ENCODE measurements around the gene SF1. TPM values are rescaled to one million over a fixed set of nuclear protein-coding genes. Genes with fewer than 3 reads are reported as not detected.

SF1 gene
- total and polyA plus RNA-seq, 11 donors = 59.2 to 349 (median 152) TPM

DNA sequence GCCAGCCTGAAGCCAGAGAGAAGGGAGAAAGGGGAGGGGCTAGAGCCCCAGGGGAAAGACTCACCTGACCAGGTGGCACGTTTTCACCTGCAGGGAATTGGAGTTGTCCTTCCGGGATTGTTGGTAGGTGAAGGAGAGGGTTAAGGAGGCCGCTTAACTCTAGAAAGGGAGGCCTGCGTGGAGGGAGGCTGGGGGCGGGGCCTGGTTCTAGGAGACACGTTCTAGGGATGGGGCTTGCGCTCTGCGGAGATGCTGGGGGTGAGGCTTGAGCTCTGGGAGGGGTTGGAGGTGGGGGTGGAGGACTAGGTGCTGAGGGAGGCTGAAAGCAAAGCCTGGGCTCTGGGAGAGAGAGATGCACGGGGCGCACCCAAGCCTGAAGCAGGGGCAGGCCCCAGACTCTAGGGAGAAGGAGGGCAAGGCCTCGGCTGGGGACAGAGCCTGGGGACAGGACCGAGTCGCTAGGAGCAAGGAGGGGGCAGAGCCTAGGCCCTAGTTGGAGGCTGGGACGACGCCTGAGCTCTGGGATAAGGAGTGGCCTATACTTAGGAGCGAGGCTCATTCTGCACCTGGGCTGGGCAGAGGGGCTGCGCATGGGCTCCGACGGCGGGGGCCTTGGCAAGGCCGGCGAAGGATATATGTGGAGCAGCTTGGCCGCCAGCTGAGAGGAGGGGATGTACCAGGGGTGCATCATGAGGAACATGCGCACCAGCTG, 36.8 kb downstream of the SF1 start:
- peaks cover 0 to 12% (median 7%) of the 10 kb centered on the region in 9 donors for H3K36me3 ChIP-seq
- no peaks in the 10 kb centered on the region for H3K27me3 ChIP-seq
- TF ChIP-seq, protein P1, sequence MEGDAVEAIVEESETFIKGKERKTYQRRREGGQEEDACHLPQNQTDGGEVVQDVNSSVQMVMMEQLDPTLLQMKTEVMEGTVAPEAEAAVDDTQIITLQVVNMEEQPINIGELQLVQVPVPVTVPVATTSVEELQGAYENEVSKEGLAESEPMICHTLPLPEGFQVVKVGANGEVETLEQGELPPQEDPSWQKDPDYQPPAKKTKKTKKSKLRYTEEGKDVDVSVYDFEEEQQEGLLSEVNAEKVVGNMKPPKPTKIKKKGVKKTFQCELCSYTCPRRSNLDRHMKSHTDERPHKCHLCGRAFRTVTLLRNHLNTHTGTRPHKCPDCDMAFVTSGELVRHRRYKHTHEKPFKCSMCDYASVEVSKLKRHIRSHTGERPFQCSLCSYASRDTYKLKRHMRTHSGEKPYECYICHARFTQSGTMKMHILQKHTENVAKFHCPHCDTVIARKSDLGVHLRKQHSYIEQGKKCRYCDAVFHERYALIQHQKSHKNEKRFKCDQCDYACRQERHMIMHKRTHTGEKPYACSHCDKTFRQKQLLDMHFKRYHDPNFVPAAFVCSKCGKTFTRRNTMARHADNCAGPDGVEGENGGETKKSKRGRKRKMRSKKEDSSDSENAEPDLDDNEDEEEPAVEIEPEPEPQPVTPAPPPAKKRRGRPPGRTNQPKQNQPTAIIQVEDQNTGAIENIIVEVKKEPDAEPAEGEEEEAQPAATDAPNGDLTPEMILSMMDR (IDR thresholded peaks at IDR 0.05) = no peak
- no peak for TF ChIP-seq POLR2A (IDR thresholded peaks at IDR 0.05)
- ATAC-seq (no peak), DNase-seq (no peak)
- H3K4me1 ChIP-seq = peaks cover 4 to 49% (median 28%) of the 10 kb centered on the region in 12 donors
- peak overlapping the region in 8 of 12 donors; percentile 92 to 98 (median 94) for H3K27ac ChIP-seq
- H3K4me3 ChIP-seq = peak overlapping the region in 11 of 12 donors; percentile 32 to 88 (median 61)
- H3K9me3 ChIP-seq = no peaks in the 10 kb centered on the region
- intact Hi-C loops (cut with DNase I) = loop anchor here in 5 of 10 donors (2.0 to 5.0 kb wide), 4 partner anchors 25 to 53 kb away; partner anchors contain the start of gene SF1 (in 4 of the 5)
- WGBS, 4 donors = 67 to 76% (median 68%) methylated on average over 19 to 24 of the region's 24 CpGs

DNA sequence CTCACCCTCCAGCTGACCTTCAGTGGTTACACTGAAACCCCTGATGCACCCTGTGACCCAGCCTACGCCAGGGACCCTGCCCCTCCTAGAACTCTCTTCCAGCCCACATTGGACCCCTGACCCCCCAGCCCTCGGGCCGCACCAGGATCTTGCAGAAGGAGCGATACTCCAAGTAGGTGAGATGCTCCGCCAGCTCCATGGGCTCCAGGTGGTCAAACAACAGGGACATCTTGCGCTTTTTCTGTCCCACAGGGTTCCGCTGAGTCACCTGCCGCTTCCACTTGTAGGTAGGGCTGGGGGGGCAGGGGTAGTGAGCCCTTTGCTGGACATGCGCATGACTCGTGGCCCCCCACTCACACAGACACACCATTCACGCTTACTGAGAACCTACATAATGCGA, 38.5 kb downstream of the SF1 start:
- no peak for ATAC-seq
- 93 to 97% (median 96%) methylated on average over 11 to 12 of the region's 12 CpGs for WGBS, 4 donors
- Histone ChIP-seq H3K4me1 (peaks cover 4 to 34% (median 22%) of the 10 kb centered on the region in 12 donors), H3K27ac (no peak overlapping the region), H3K27me3 (no peaks in the 10 kb centered on the region), H3K9me3 (no peaks in the 10 kb centered on the region), H3K4me3 (no peak overlapping the region), H3K36me3 (peaks cover 0 to 25% (median 10%) of the 10 kb centered on the region in 9 donors)
- no peak for DNase-seq
- intact Hi-C loops (cut with DNase I) = loop anchor here in 2 of 10 donors (5.0 kb wide), 1 partner anchor 37 kb away; the partner anchor contains the start of gene SF1 (in 2 of the 2)
- TF ChIP-seq POLR2A (IDR thresholded peaks at IDR 0.05) = no peak
- TF ChIP-seq, protein P1 (IDR thresholded peaks at IDR 0.05) = no peak

- Histone ChIP-seq H3K36me3 (peaks cover 0 to 31% (median 16%) of the 10 kb centered on the region in 9 donors), H3K27me3 (no peaks in the 10 kb centered on the region), H3K4me1 (peaks cover 0 to 5% (median 0%) of the 10 kb centered on the region in 12 donors), H3K9me3 (no peaks in the 10 kb centered on the region), H3K4me3 (no peak overlapping the region), H3K27ac (no peak overlapping the region)
- DNase-seq (no peak), ATAC-seq (no peak)
- intact Hi-C loops (cut with DNase I) = no loop called here
- 89 to 97% (median 94%) methylated on average over 5 to 15 of the region's 15 CpGs for WGBS, 4 donors
- TF ChIP-seq, protein P1 (IDR thresholded peaks at IDR 0.05) = no peak
- no peak for TF ChIP-seq POLR2A (IDR thresholded peaks at IDR 0.05)
These were observed 41.7 kb downstream of the SF1 start for GRCh38 chr11:64736654-64737053.

DNA sequence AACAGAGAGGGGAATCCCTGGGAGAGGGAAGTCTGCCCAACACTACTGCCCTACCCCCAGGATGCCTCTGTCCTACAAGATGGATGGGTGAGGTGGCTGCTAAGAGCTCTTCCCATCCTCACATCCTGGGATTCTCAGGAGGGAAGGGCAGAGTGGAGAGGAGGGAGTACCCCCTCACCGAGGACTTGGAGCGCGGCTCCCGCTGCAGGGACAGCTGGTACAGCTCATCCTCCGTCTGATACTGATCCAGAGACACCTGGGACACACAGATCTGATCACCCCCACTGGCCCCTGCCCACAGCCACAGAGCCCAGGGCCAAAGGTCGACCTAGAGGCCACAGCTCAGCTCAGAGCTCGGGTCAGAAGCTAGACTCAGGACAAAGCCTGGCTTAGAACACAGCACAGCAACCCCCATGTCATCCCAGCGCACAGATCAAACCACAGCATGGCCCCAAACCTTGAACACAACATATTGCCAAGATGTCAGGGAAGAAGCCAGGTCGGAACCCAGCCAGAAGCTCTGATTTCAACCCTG, 42.5 kb downstream of the SF1 start:
- Histone ChIP-seq H3K4me3 (no peak overlapping the region), H3K27me3 (no peaks in the 10 kb centered on the region), H3K4me1 (no peaks in the 10 kb centered on the region), H3K9me3 (no peaks in the 10 kb centered on the region), H3K27ac (no peak overlapping the region), H3K36me3 (peaks cover 0 to 37% (median 16%) of the 10 kb centered on the region in 9 donors)
- ATAC-seq = no peak
- WGBS, 4 donors = 87 to 93% (median 90%) methylated on average over 9 of the region's 9 CpGs
- intact Hi-C loops (cut with DNase I) = no loop called here
- TF ChIP-seq POLR2A (IDR thresholded peaks at IDR 0.05) = no peak
- TF ChIP-seq, protein P1 (IDR thresholded peaks at IDR 0.05) = no peak
- DNase-seq = no peak
